ENCODE results near the gene ZPBP2. TPM values are rescaled to one million over a fixed set of nuclear protein-coding genes. Genes with fewer than 3 reads are reported as not detected.

The ZPBP2 gene
- total RNA-seq: not detected in 2 replicates

GRCh38 chr17:39867880-39868553 is at the start of gene ZPBP2:
TSS of gene ZPBP2 (plus strand) at chr17:39868202. CDS start at chr17:39868355, 153 bp downstream.

GRCh38 chr17:39863918-39864746 is 3.9 kb upstream of the ZPBP2 start, which contains the start of gene IKZF3:
TSS of gene IKZF3 (minus strand) at chr17:39864312. CDS start at chr17:39864126, 186 bp downstream.

Other genes with a start within 250 kb of the ZPBP2 start
- not detected in 2 replicates for gene PPP1R1B, start 241.2 kb upstream of the ZPBP2 start, total RNA-seq
- gene STARD3, start 231.1 kb upstream of the ZPBP2 start, total RNA-seq: 21.6 and 26.7 TPM in 2 replicates
- 0.33 and 0.50 TPM in 2 replicates for gene TCAP, start 202.9 kb upstream of the ZPBP2 start, total RNA-seq
- 0.22 TPM in 1 of 2 replicates, not detected in the other for gene PNMT, start 199.7 kb upstream of the ZPBP2 start, total RNA-seq
- gene PGAP3, start 180.1 kb upstream of the ZPBP2 start, total RNA-seq: 5.9 and 10.0 TPM in 2 replicates
- 28.0 and 37.5 TPM in 2 replicates for gene ERBB2, start 168.1 kb upstream of the ZPBP2 start, total RNA-seq
- 16.8 and 18.1 TPM in 2 replicates for gene MIEN1, start 137.7 kb upstream of the ZPBP2 start, total RNA-seq
- gene GRB7, start 130.3 kb upstream of the ZPBP2 start, total RNA-seq: 0.37 and 1.00 TPM in 2 replicates
- not detected in 2 replicates for gene IKZF3, start 3.9 kb upstream of the ZPBP2 start, total RNA-seq
- gene GSDMB, start 50.4 kb downstream of the ZPBP2 start, total RNA-seq: 4.1 and 8.4 TPM in 2 replicates
- 33.1 and 53.1 TPM in 2 replicates for gene ORMDL3, start 59.4 kb downstream of the ZPBP2 start, total RNA-seq
- gene LRRC3C, start 59.5 kb downstream of the ZPBP2 start, total RNA-seq: not detected in 2 replicates
- gene GSDMA, start 94.8 kb downstream of the ZPBP2 start, total RNA-seq: not detected in 2 replicates
- 102 and 174 TPM in 2 replicates for gene PSMD3, start 112.6 kb downstream of the ZPBP2 start, total RNA-seq
- 0.25 and 1.4 TPM in 2 replicates for gene CSF3, start 147.2 kb downstream of the ZPBP2 start, total RNA-seq
- gene MED24, start 186.2 kb downstream of the ZPBP2 start, total RNA-seq: 39.4 and 49.5 TPM in 2 replicates
- 23.6 and 38.7 TPM in 2 replicates for gene THRA, start 194.8 kb downstream of the ZPBP2 start, total RNA-seq
- gene NR1D1, start 232.4 kb downstream of the ZPBP2 start, total RNA-seq: 2.9 and 3.3 TPM in 2 replicates

All from uterine smooth muscle cell (primary cell).